GM19324 (cell line): Measurements from ENCODE around the gene MIDN.

Experiments used
- ATAC-seq: cut with Tn5 transposase; IDR thresholded peaks from one replicate; pipeline ENCODE4 v1.9.1; 2021; ENCODE audit warnings: mild to moderate bottlenecking, moderate library complexity; ENCODE audit not compliant: unreplicated experiment, low FRiP score

The MIDN gene

GRCh38 chr19:1220477-1220930, 27.9 kb upstream of the MIDN start:
- no peak for ATAC-seq

- ATAC-seq, result no peak
These were observed 27.1 kb upstream of the MIDN start for GRCh38 chr19:1220976-1221903.

GRCh38 chr19:1221904-1222255, 26.5 kb upstream of the MIDN start:
- no peak for ATAC-seq

GRCh38 chr19:1222394-1222793, 26.0 kb upstream of the MIDN start:
- no peak for ATAC-seq

GRCh38 chr19:1223018-1223855, 25.1 kb upstream of the MIDN start:
- ATAC-seq, result no peak

- no peak for ATAC-seq
These were observed 24.1 kb upstream of the MIDN start for GRCh38 chr19:1224047-1224825.

GRCh38 chr19:1224847-1225246, 23.5 kb upstream of the MIDN start:
- no peak for ATAC-seq

- ATAC-seq, result no peak
These were observed 22.8 kb upstream of the MIDN start for GRCh38 chr19:1225440-1226226.

GRCh38 chr19:1226227-1226518, 22.2 kb upstream of the MIDN start:
- no peak for ATAC-seq

GRCh38 chr19:1226522-1227303, 21.7 kb upstream of the MIDN start:
- ATAC-seq, result no peak

GRCh38 chr19:1227304-1228054, 20.9 kb upstream of the MIDN start:
- no peak for ATAC-seq

- ATAC-seq, result no peak
These were observed 20.0 kb upstream of the MIDN start for GRCh38 chr19:1228161-1228957.

- no peak for ATAC-seq
These were observed 19.1 kb upstream of the MIDN start for GRCh38 chr19:1229056-1229923.

- no peak for ATAC-seq
These were observed 18.2 kb upstream of the MIDN start for GRCh38 chr19:1229924-1230782.

GRCh38 chr19:1230783-1231489, 17.4 kb upstream of the MIDN start:
- no peak for ATAC-seq
